Trophoblast cell (in vitro differentiated cells and primary cell): ENCODE measurements around the gene SGMS1.
A peak's percentile ranks its signal among the peaks of the same experiment; 100 is the strongest.

Experiments
- DNase-seq, 2 donors: peaks; one replicate each; pipeline ENCODE4 v3.0.0-alpha.2; 2016
- H2AFZ ChIP-seq: 2 replicates; pipeline ENCODE4 v1.6.1; 2013; ENCODE audit warnings: low read length, moderate library complexity, mild to moderate bottlenecking; ENCODE audit not compliant: insufficient read depth, poor library complexity
- H2AK5ac ChIP-seq: 2 replicates; pipeline ENCODE4 v1.6.1; 2013; ENCODE audit warnings: mild to moderate bottlenecking, low read length
- H2BK120ac ChIP-seq: 2 replicates; pipeline ENCODE4 v1.6.1; 2013; ENCODE audit warnings: low read length, mild to moderate bottlenecking, moderate library complexity; ENCODE audit not compliant: insufficient read depth, poor library complexity
- H2BK12ac ChIP-seq: 2 replicates; pipeline ENCODE4 v1.6.1; 2013; ENCODE audit warnings: mild to moderate bottlenecking, low read length, moderate library complexity
- H2BK5ac ChIP-seq: 2 replicates; pipeline ENCODE4 v1.6.1; 2013; ENCODE audit warnings: low read length, low read depth, moderate library complexity, mild to moderate bottlenecking; ENCODE audit not compliant: poor library complexity
- H3K14ac ChIP-seq: 2 replicates; pipeline ENCODE4 v1.6.1; 2013; ENCODE audit warnings: mild to moderate bottlenecking, low read length
- H3K18ac ChIP-seq: 2 replicates; pipeline ENCODE4 v1.6.1; 2013; ENCODE audit warnings: mild to moderate bottlenecking, low read length
- H3K23ac ChIP-seq: 2 replicates; pipeline ENCODE4 v1.6.1; 2013; ENCODE audit warnings: low read length
- H3K27ac ChIP-seq: 2 replicates; pipeline ENCODE4 v1.5.1; 2013; ENCODE audit warnings: low read depth, mild to moderate bottlenecking, inconsistent platforms, low read length, moderate library complexity
- H3K27me3 ChIP-seq: 2 replicates; pipeline ENCODE4 v1.6.1; 2013; ENCODE audit warnings: inconsistent platforms, mild to moderate bottlenecking, low read length, moderate library complexity; ENCODE audit not compliant: insufficient read depth
- H3K36me3 ChIP-seq, 2 experiments: 1 replicate in 1 of 2; 2 replicates in 1 of 2; pipeline ENCODE4 v1.6.1; 2013; ENCODE audit warnings: low read length in 2 of 2, mild to moderate bottlenecking in 2 of 2, moderate library complexity in 1 of 2; ENCODE audit not compliant: insufficient read depth in 2 of 2, control insufficient read depth in 1 of 2
- H3K4ac ChIP-seq: 2 replicates; pipeline ENCODE4 v1.6.1; 2013; ENCODE audit warnings: low read depth, mild to moderate bottlenecking, low read length, moderate library complexity
- H3K4me1 ChIP-seq, 2 experiments: 1 replicate in 1 of 2; 2 replicates in 1 of 2; pipeline ENCODE4 v1.6.1; 2013; ENCODE audit warnings: low read length in 2 of 2, mild to moderate bottlenecking in 2 of 2, moderate library complexity in 1 of 2; ENCODE audit not compliant: insufficient read depth in 2 of 2, control insufficient read depth in 1 of 2
- H3K4me2 ChIP-seq: 2 replicates; pipeline ENCODE4 v1.6.1; 2013; ENCODE audit warnings: inconsistent platforms, mild to moderate bottlenecking, low read length, moderate library complexity
- H3K4me3 ChIP-seq: 2 replicates; pipeline ENCODE4 v1.5.1; 2013; ENCODE audit warnings: mild to moderate bottlenecking, low read depth, low read length, inconsistent platforms
- H3K79me1 ChIP-seq: one replicate; pipeline ENCODE4 v1.6.1; 2013; ENCODE audit warnings: low read length
- H3K79me2 ChIP-seq: 2 replicates; pipeline ENCODE4 v1.6.1; 2013; ENCODE audit warnings: low read length, mild to moderate bottlenecking; ENCODE audit not compliant: control insufficient read depth, insufficient read depth, poor library complexity
- H3K9ac ChIP-seq: 2 replicates; pipeline ENCODE4 v1.6.1; 2013; ENCODE audit warnings: mild to moderate bottlenecking, low read length
- H3K9me3 ChIP-seq: 2 replicates; pipeline ENCODE4 v1.6.1; 2013; ENCODE audit warnings: low read depth, mild to moderate bottlenecking, control low read depth, inconsistent platforms, low read length; ENCODE audit not compliant: insufficient read depth
- H4K12ac ChIP-seq: 2 replicates; pipeline ENCODE4 v1.6.1; 2013; ENCODE audit warnings: low read depth, mild to moderate bottlenecking, low read length, moderate library complexity
- H4K8ac ChIP-seq: 2 replicates; pipeline ENCODE4 v1.6.1; 2013; ENCODE audit warnings: low read depth, mild to moderate bottlenecking, low read length, moderate library complexity
- H4K91ac ChIP-seq: one replicate; pipeline ENCODE4 v1.6.1; 2013; ENCODE audit warnings: low read depth, mild to moderate bottlenecking, low read length, moderate library complexity
- WGBS: extraction: QIAGEN DNeasy Blood & Tissue Kit; methylation state at CpG from one replicate; pipeline ENCODE4 v1.1.7; 2013; ENCODE audit warnings: missing lambda C conversion rate; ENCODE audit not compliant: insufficient read length, insufficient coverage; ENCODE audit errors: extremely low coverage; 5-methylcytosine and 5-hydroxymethylcytosine counted together

The SGMS1 gene

GRCh38 chr10:50326172-50326555 is 297.6 kb downstream of the SGMS1 start:
- Histone ChIP-seq H3K9ac (no peak overlapping the region), H4K8ac (no peak overlapping the region), H2AFZ (no peak overlapping the region), H3K4me2 (no peak overlapping the region), H3K27ac (no peak overlapping the region), H3K14ac (no peak overlapping the region), H3K27me3 (no peaks in the 10 kb centered on the region), H3K4me1 (peaks cover 0 to 3% of the 10 kb centered on the region in 2 experiments), H4K12ac (no peak overlapping the region), H3K36me3 (no peaks in the 10 kb centered on the region), H3K18ac (no peak overlapping the region), H3K4ac (no peak overlapping the region), H2BK12ac (no peak overlapping the region), H3K79me2 (no peaks in the 10 kb centered on the region), H3K9me3 (no peaks in the 10 kb centered on the region), H2AK5ac (no peak overlapping the region), H3K4me3 (no peak overlapping the region), H3K79me1 (no peaks in the 10 kb centered on the region), H3K23ac (no peak overlapping the region), H4K91ac (no peak overlapping the region), H2BK120ac (no peak overlapping the region), H2BK5ac (no peak overlapping the region)
- no peak for DNase-seq

- no CpG with 5 or more reads among the region's 6 CpGs for WGBS
Measured at GRCh38 chr10:50325449-50326171, 298.1 kb downstream of the SGMS1 start.

GRCh38 chr10:50324680-50325393 is 298.9 kb downstream of the SGMS1 start:
- H3K79me1 ChIP-seq, result no peaks in the 10 kb centered on the region
- H3K23ac ChIP-seq, result no peak overlapping the region
- H2BK12ac ChIP-seq, result no peak overlapping the region
- H3K27me3 ChIP-seq, result no peaks in the 10 kb centered on the region
- H3K79me2 ChIP-seq, result no peaks in the 10 kb centered on the region
- no peak overlapping the region for H3K9ac ChIP-seq
- no peak overlapping the region for H3K4ac ChIP-seq
- no peak overlapping the region for H3K4me2 ChIP-seq
- peaks cover 0 to 3% of the 10 kb centered on the region in 2 experiments for H3K4me1 ChIP-seq
- no peak overlapping the region for H2AFZ ChIP-seq
- H3K4me3 ChIP-seq, result no peak overlapping the region
- no peak overlapping the region for H4K12ac ChIP-seq
- no peak overlapping the region for H3K14ac ChIP-seq
- no peak overlapping the region for H2AK5ac ChIP-seq
- no CpG with 5 or more reads among the region's 4 CpGs for WGBS
- DNase-seq, result no peak
- H4K91ac ChIP-seq, result no peak overlapping the region
- H3K18ac ChIP-seq, result no peak overlapping the region
- H2BK120ac ChIP-seq, result no peak overlapping the region
- no peaks in the 10 kb centered on the region for H3K36me3 ChIP-seq
- no peak overlapping the region for H3K27ac ChIP-seq
- H4K8ac ChIP-seq, result no peak overlapping the region
- H3K9me3 ChIP-seq, result no peaks in the 10 kb centered on the region
- H2BK5ac ChIP-seq, result no peak overlapping the region

More at GRCh38 chr10:50325449-50326171, 298.1 kb downstream of the SGMS1 start:
- Histone ChIP-seq H4K12ac (no peak overlapping the region), H4K8ac (no peak overlapping the region), H3K4me3 (no peak overlapping the region), H3K14ac (no peak overlapping the region), H3K4me2 (no peak overlapping the region), H2AFZ (no peak overlapping the region), H3K27me3 (no peaks in the 10 kb centered on the region), H3K9ac (no peak overlapping the region), H3K79me2 (no peaks in the 10 kb centered on the region), H3K4me1 (peaks cover 0 to 3% of the 10 kb centered on the region in 2 experiments), H2BK12ac (no peak overlapping the region), H4K91ac (no peak overlapping the region), H3K18ac (no peak overlapping the region), H3K36me3 (no peaks in the 10 kb centered on the region), H3K27ac (no peak overlapping the region), H2AK5ac (no peak overlapping the region), H2BK5ac (no peak overlapping the region), H3K4ac (no peak overlapping the region), H2BK120ac (no peak overlapping the region), H3K79me1 (no peaks in the 10 kb centered on the region), H3K9me3 (no peaks in the 10 kb centered on the region), H3K23ac (no peak overlapping the region)
- peak; percentile 31 to 70 for DNase-seq

GRCh38 chr10:50324046-50324445 is 299.7 kb downstream of the SGMS1 start:
- Histone ChIP-seq H3K9me3 (no peaks in the 10 kb centered on the region), H3K9ac (no peak overlapping the region), H3K4me2 (no peak overlapping the region), H2BK120ac (no peak overlapping the region), H3K14ac (no peak overlapping the region), H2BK5ac (no peak overlapping the region), H4K91ac (no peak overlapping the region), H3K36me3 (no peaks in the 10 kb centered on the region), H4K12ac (no peak overlapping the region), H4K8ac (no peak overlapping the region), H3K79me2 (no peaks in the 10 kb centered on the region), H3K23ac (no peak overlapping the region), H3K18ac (no peak overlapping the region), H3K27ac (no peak overlapping the region), H2BK12ac (no peak overlapping the region), H3K4me3 (no peak overlapping the region), H2AK5ac (no peak overlapping the region), H3K4ac (no peak overlapping the region), H3K4me1 (peaks cover 0 to 3% of the 10 kb centered on the region in 2 experiments), H2AFZ (no peak overlapping the region), H3K79me1 (no peaks in the 10 kb centered on the region), H3K27me3 (no peaks in the 10 kb centered on the region)
- no CpG with 5 or more reads among the region's 2 CpGs for WGBS
- DNase-seq, result no peak
